HepG2 (cell line): ENCODE results near the gene KNG1. TPM values are rescaled to one million over a fixed set of nuclear protein-coding genes. Genes with fewer than 3 reads are reported as not detected.

Experiments
- AFF4 ChIP-seq: sonication (generic); formaldehyde crosslinking; IDR thresholded peaks from 2 replicates; pipeline ENCODE4 v1.4.0; 2020; ENCODE audit warnings: missing genetic modification reagents
- AKNA ChIP-seq: sonication (generic); formaldehyde crosslinking; IDR thresholded peaks from 2 replicates; pipeline ENCODE4 v1.4.0; 2020; ENCODE audit warnings: missing genetic modification reagents, borderline replicate concordance
- ARID5B ChIP-seq: IDR thresholded peaks from 2 replicates; pipeline ENCODE4 v1.4.0; 2020; ENCODE audit warnings: mild to moderate bottlenecking, missing genetic modification reagents
- GATAD2A ChIP-seq: IDR thresholded peaks from 2 replicates; pipeline ENCODE4 v1.6.1; 2016
- NCOA1 ChIP-seq: sonication (generic); formaldehyde crosslinking; IDR thresholded peaks from 2 replicates; pipeline ENCODE4 v1.9.0; 2021; ENCODE audit warnings: missing genetic modification reagents
- ZBTB10 ChIP-seq: sonication (generic); formaldehyde crosslinking; IDR thresholded peaks from 2 replicates; pipeline ENCODE4 v1.4.0; 2020; ENCODE audit warnings: missing genetic modification reagents, borderline replicate concordance
- ZBTB7A ChIP-seq: sonication (generic); formaldehyde crosslinking; IDR thresholded peaks from 2 replicates; pipeline ENCODE4 v1.8.0; 2022; ENCODE audit warnings: mild to moderate bottlenecking, missing genetic modification reagents
- ZFY ChIP-seq: sonication (generic); formaldehyde crosslinking; IDR thresholded peaks from 2 replicates; pipeline ENCODE4 v1.4.0; 2020; ENCODE audit warnings: missing genetic modification reagents
- ZNF317 ChIP-seq: sonication (generic); formaldehyde crosslinking; IDR thresholded peaks from 2 replicates; pipeline ENCODE4 v1.5.0; 2020; ENCODE audit warnings: mild to moderate bottlenecking, missing genetic modification reagents
- ZNF512 ChIP-seq: sonication (generic); formaldehyde crosslinking; IDR thresholded peaks from 2 replicates; pipeline ENCODE4 v1.4.0; 2020; ENCODE audit warnings: mild to moderate bottlenecking, missing genetic modification reagents
- polyA plus RNA-seq, 8 experiments: library from polyadenylated mRNA; depleted of rRNA in 3 of 8; stranded (reverse) in 7 of 8; unstranded in 1 of 8; fragments of >200 nt; fragmentation: Illumina TruSeq in 4 of 8; extraction: Trizol in 4 of 8; gene quantifications; 2 replicates each; pipeline versions ENCODE4 v1.2.1 to v1.2.3, GENCODE V29; 2011 to 2016; ENCODE audit warnings: low read depth in 4 of 8, missing spikeins in 1 of 8, mixed read lengths in 1 of 8; ENCODE audit not compliant: insufficient read depth in 1 of 8
- total RNA-seq, 5 experiments: library from RNA; depleted of rRNA; stranded (reverse); fragments of >200 nt; fragmentation: Illumina TruSeq; extraction: Trizol; gene quantifications; 2 replicates each; pipeline ENCODE4 v1.2.3, GENCODE V29; 2016; ENCODE audit warnings: low read depth in 1 of 5

Gene KNG1
- total and polyA plus RNA-seq, 2 of the 13 experiments (the other 11 are each of a cell fraction or from before 2014, with no cell fraction given) = 6.5 to 7.0 TPM

- TF ChIP-seq ZNF512 (CRISPR knock-in tag) = no peak
- no peak for TF ChIP-seq ZBTB10 (CRISPR knock-in tag)
- TF ChIP-seq ZNF317 = no peak
- no peak for TF ChIP-seq NCOA1 (CRISPR knock-in tag)
- TF ChIP-seq GATAD2A = no peak
- no peak; the same call in 1 of the 2 replicates for TF ChIP-seq AFF4
- TF ChIP-seq ZBTB7A (CRISPR knock-in tag) = no peak
- TF ChIP-seq ARID5B (CRISPR knock-in tag) = no peak
- peak; percentile 84 for TF ChIP-seq ZFY (CRISPR knock-in tag)
- TF ChIP-seq AKNA (CRISPR knock-in tag) = no peak
Measured at GRCh38 chr3:186783731-186784515, 66.8 kb downstream of the KNG1 start (continued).
